CD4-positive, alpha-beta T cell (primary cell): Measurements from ENCODE around the gene PRMT2. TPM values are rescaled to one million over a fixed set of nuclear protein-coding genes. Genes with fewer than 3 reads are reported as not detected.

Experiments used
- ATAC-seq: fragments of 200-7000 bp; cut with Tn5 transposase; one replicate; pipeline ENCODE4 v1.10.0; 2022; ENCODE audit warnings: mild to moderate bottlenecking; ENCODE audit not compliant: poor library complexity
- CTCF ChIA-PET: fragments of 350-600 bp; sonication (Branson Sonifier 250); formaldehyde crosslinking; loops from one replicate; lab custom pipeline; 2021; ENCODE audit warnings: antibody characterized with exemption, inconsistent platforms; lab: Charles Lee
- POLR2A ChIA-PET: fragments of 350-600 bp; sonication (Branson Sonifier 250); formaldehyde crosslinking; loops from one replicate; lab custom pipeline; 2021; ENCODE audit warnings: antibody characterized with exemption, inconsistent platforms; lab: Charles Lee
- DNase-seq, 14 experiments: peaks; one replicate each; pipeline ENCODE4 v3.0.0-alpha.2; 2013 to 2020; ENCODE audit warnings: mixed read lengths in 2 of 14
- H3K27ac ChIP-seq, 2 donors: one replicate each; pipeline versions ENCODE4 v1.5.1 to v1.7.0; 2013; ENCODE audit warnings: low read length in 2 of 2, low read depth in 1 of 2, mild to moderate bottlenecking in 1 of 2
- H3K27me3 ChIP-seq, 2 experiments: 1 replicate in 1 of 2; 2 replicates in 1 of 2; pipeline versions ENCODE4 v1.6.1 to v1.7.0; 2013; ENCODE audit warnings: low read length in 2 of 2, control low read depth in 1 of 2, mild to moderate bottlenecking in 1 of 2, moderate library complexity in 1 of 2; ENCODE audit not compliant: insufficient read depth in 2 of 2, control insufficient read depth in 1 of 2
- H3K36me3 ChIP-seq: one replicate; pipeline ENCODE4 v1.6.1; 2013; ENCODE audit warnings: low read length, control low read depth; ENCODE audit not compliant: insufficient read depth
- H3K4me1 ChIP-seq: one replicate; pipeline ENCODE4 v1.6.1; 2013; ENCODE audit warnings: low read length, control low read depth; ENCODE audit not compliant: insufficient read depth
- H3K4me3 ChIP-seq: one replicate; pipeline ENCODE4 v1.5.1; 2013; ENCODE audit warnings: mild to moderate bottlenecking, low read length, moderate library complexity
- H3K9me3 ChIP-seq, 2 experiments: 1 replicate in 1 of 2; 2 replicates in 1 of 2; pipeline versions ENCODE4 v1.6.1 to v1.7.0; 2013; ENCODE audit warnings: low read length in 2 of 2, mild to moderate bottlenecking in 2 of 2, control low read depth in 1 of 2, moderate library complexity in 1 of 2; ENCODE audit not compliant: control insufficient read depth in 1 of 2, insufficient read depth in 1 of 2
- H3K27ac Mint-ChIP-seq: one replicate; pipeline ENCODE4 v1.8.0; 2020; ENCODE audit warnings: mixed read lengths
- H3K27me3 Mint-ChIP-seq: one replicate; pipeline ENCODE4 v1.8.0; 2021; ENCODE audit warnings: mixed read lengths
- H3K36me3 Mint-ChIP-seq: one replicate; pipeline ENCODE4 v1.8.0; 2021; ENCODE audit warnings: low read depth, mixed read lengths
- H3K4me1 Mint-ChIP-seq: one replicate; pipeline ENCODE4 v1.8.0; 2021; ENCODE audit warnings: low read depth, mixed read lengths
- H3K4me3 Mint-ChIP-seq: one replicate; pipeline ENCODE4 v1.8.0; 2020; ENCODE audit warnings: mild to moderate bottlenecking, mixed read lengths
- H3K9me3 Mint-ChIP-seq: one replicate; pipeline ENCODE4 v1.8.0; 2020; ENCODE audit warnings: mixed read lengths
- intact Hi-C, 2 experiments: fragments of 100-400 bp; cut with DNase I in 1 of 2; cut with micrococcal nuclease in 1 of 2; formaldehyde crosslinking; loops; one replicate each; pipeline versions ENCODE4 v1.15.1 to v1.9.0; 2023 to 2025; cut with DNase I, micrococcal nuclease
- total RNA-seq, 174 experiments: library from RNA in 2 of 174; stranded (reverse) in 2 of 174; gene quantifications; one replicate each; pipeline ENCODE4 v1.2.3 and lab custom pipeline; 2021 to 2026
- TF ChIP-seq, protein P1 (sequence below): fragments of 200-600 bp; IDR thresholded peaks from one replicate; pipeline ENCODE4 v1.8.0; 2022; ENCODE audit warnings: antibody characterized with exemption, mild to moderate bottlenecking

Gene PRMT2
- total RNA-seq, 2 experiments from 2014 or later = 97.1 to 101 TPM

DNA sequence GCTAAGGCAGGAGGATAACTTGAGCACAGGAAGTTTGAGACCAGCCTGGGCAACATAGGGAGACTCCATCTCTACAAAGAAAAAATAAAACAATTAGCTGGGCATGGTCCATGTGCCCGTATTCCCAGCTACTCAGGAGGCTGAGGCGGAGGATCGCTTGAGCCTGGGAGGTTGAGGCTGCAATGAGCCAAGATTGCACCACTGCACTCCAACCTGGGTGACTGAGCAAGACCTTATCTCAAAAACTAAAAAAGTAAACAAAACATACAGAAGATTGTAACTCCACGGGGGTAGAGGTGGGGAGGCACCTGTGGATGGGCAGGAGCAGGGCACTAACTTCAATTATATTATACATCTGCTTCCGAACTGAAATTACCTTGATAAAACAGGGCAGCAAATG lies 35.2 kb upstream of the PRMT2 start:
- no peak overlapping the region for H3K27ac Mint-ChIP-seq
- H3K4me3 Mint-ChIP-seq = no peak overlapping the region

DNA sequence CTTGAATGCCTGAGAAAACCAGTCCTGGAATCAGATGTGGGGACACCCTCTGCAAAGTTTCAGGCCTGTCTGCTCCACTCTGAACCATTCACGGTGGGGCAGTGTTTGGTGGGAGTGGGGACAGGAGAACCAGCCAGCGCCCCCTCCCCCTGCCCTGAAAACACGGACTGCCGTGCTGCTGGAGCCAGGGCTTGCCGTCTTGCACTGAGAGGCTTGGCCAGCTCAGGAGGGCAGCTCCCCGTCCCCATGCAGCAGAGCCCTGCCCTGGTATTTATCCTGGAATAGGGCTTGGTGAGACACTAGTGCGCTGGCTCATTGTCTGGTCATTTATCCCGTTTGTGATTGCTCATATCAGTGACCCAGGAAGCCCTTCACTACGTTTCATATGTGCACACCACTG lies 34.5 kb upstream of the PRMT2 start:
- Histone ChIP-seq H3K36me3 (no peaks in the 10 kb centered on the region), H3K4me1 (peaks cover 26% of the 10 kb centered on the region), H3K27me3 (no peaks in the 10 kb centered on the region), H3K4me3 (no peak overlapping the region), H3K9me3 (peaks cover 0 to 6% of the 10 kb centered on the region in 2 experiments), H3K27ac (no peak overlapping the region)
- H3K9me3 Mint-ChIP-seq = no peaks in the 10 kb centered on the region
- peaks cover 44% of the 10 kb centered on the region for H3K4me1 Mint-ChIP-seq
- POLR2A ChIA-PET = interaction anchor here (0.6 kb wide), 1 partner anchor 33 kb away, joined by 3 read pairs; no protein-coding TSS in a partner anchor
- ATAC-seq = no peak
- intact Hi-C loops = no loop called here
- H3K36me3 Mint-ChIP-seq = no peaks in the 10 kb centered on the region
- CTCF ChIA-PET = no interaction called here
- H3K4me3 Mint-ChIP-seq = no peak overlapping the region
- TF ChIP-seq, protein P1, sequence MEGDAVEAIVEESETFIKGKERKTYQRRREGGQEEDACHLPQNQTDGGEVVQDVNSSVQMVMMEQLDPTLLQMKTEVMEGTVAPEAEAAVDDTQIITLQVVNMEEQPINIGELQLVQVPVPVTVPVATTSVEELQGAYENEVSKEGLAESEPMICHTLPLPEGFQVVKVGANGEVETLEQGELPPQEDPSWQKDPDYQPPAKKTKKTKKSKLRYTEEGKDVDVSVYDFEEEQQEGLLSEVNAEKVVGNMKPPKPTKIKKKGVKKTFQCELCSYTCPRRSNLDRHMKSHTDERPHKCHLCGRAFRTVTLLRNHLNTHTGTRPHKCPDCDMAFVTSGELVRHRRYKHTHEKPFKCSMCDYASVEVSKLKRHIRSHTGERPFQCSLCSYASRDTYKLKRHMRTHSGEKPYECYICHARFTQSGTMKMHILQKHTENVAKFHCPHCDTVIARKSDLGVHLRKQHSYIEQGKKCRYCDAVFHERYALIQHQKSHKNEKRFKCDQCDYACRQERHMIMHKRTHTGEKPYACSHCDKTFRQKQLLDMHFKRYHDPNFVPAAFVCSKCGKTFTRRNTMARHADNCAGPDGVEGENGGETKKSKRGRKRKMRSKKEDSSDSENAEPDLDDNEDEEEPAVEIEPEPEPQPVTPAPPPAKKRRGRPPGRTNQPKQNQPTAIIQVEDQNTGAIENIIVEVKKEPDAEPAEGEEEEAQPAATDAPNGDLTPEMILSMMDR = no peak
- no peaks in the 10 kb centered on the region for H3K27me3 Mint-ChIP-seq
- DNase-seq = no peak
- no peak overlapping the region for H3K27ac Mint-ChIP-seq

More for the DNA sequence above, 35.2 kb upstream of the PRMT2 start:
- ATAC-seq (no peak), DNase-seq (no peak)
- no peaks in the 10 kb centered on the region for H3K27me3 ChIP-seq
- no peaks in the 10 kb centered on the region for H3K27me3 Mint-ChIP-seq
- H3K36me3 ChIP-seq = no peaks in the 10 kb centered on the region
- CTCF ChIA-PET = no interaction called here
- POLR2A ChIA-PET = no interaction called here
- H3K4me3 ChIP-seq = no peak overlapping the region
- no peaks in the 10 kb centered on the region for H3K9me3 Mint-ChIP-seq
- TF ChIP-seq, protein P1 = no peak
- intact Hi-C loops = no loop called here
- H3K36me3 Mint-ChIP-seq = no peaks in the 10 kb centered on the region
- H3K9me3 ChIP-seq = peaks cover 0 to 6% of the 10 kb centered on the region in 2 experiments
- peaks cover 19% of the 10 kb centered on the region for H3K4me1 ChIP-seq
- peaks cover 38% of the 10 kb centered on the region for H3K4me1 Mint-ChIP-seq
- no peak overlapping the region for H3K27ac ChIP-seq

DNA sequence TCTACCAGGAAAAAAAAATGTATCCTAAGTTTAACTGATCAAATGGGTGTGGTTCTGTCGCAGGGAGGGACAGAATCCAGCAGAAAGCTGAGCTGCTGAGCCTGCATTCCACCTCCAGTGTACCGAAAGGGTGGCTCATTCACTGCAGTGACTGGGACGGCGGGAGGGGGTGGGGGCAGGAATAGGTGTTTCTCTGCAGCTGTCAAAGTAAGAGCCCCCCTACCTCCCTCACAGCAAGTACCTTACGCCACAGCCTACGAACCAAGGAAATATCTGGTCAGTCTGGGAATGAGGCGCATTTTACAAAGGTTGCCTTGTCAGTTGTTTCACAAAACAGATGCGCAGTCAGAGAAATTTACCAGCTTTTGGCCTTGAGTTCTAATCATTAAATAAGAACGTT lies 32.2 kb upstream of the PRMT2 start:
- POLR2A ChIA-PET = interaction anchor here (2.3 kb wide), 1 partner anchor 32 kb away, joined by 5 read pairs; the partner anchor contains the start of gene PRMT2
- Histone ChIP-seq H3K4me1 (peaks cover 42% of the 10 kb centered on the region), H3K4me3 (no peak overlapping the region), H3K27ac (no peak overlapping the region), H3K27me3 (no peaks in the 10 kb centered on the region), H3K9me3 (no peaks in the 10 kb centered on the region), H3K36me3 (no peaks in the 10 kb centered on the region)
- Mint-ChIP-seq H3K9me3 (no peaks in the 10 kb centered on the region), H3K4me3 (no peak overlapping the region), H3K4me1 (peaks cover 67% of the 10 kb centered on the region), H3K36me3 (no peaks in the 10 kb centered on the region), H3K27me3 (no peaks in the 10 kb centered on the region), H3K27ac (no peak overlapping the region)
- intact Hi-C loops = no loop called here
- DNase-seq = no peak
- CTCF ChIA-PET = no interaction called here
- TF ChIP-seq, protein P1 = no peak
- ATAC-seq = no peak
